ENCODE results near the gene AQP6. TPM values are rescaled to one million over a fixed set of nuclear protein-coding genes. Genes with fewer than 3 reads are reported as not detected.

The AQP6 gene
- total RNA-seq, 4 donors from 2014 or later = 1.9 TPM; not detected in 3

DNA sequence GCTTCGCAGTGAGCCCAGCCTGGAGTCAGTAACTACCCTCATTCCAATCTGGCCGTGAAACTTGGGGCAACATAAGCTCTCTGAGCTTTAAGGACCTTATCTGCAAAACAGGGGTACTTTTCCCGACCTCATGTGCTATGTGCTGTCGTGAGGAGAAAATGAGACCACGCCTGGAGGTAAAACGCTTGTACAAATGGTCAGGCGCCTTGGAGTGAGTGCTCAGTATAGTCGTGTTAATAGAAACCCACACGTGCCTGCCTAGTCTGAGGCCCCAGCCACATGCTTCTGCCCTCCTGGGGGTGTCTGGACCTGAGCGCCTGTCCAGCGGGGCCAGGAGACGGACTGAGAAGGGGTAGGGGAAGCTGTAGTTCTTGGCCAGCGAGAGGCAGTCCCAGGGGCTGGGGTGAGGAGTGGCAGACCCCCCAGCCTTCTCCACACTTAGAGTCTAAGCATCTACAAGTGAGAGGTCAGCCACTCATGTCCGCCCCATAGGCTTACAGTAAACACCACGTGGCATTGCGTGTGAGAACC lies 6.2 kb upstream of the AQP6 start:
- no peak for TF ChIP-seq CTCF (IDR thresholded peaks at IDR 0.05; ENCODE audit: low read depth)

GRCh38 chr12:49967042-49967776 lies 5.5 kb upstream of the AQP6 start:
- no peak for TF ChIP-seq CTCF (IDR thresholded peaks at IDR 0.05; ENCODE audit: low read depth)

DNA sequence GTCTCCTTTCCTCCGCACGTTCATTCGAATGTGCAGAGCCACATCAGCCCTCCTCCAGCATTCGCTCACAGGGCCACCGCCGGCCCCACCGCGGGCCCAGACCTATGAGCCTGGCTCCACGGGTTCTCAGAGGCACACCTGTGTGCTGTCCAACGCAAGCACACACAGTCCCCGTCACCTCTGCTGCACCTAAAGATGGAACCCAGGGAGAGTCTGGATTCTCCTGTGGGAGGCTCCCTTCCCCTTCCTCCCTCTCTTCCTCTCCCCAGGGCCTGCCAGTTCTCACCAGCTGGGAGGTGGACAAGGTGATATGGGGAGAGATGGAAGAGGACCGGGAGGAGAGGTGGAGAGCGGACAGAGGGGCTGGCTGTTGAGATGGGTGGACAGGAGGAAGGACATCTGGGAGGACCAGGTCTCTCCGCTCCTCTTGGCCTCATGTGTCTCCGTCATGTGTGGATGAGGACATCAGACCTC lies 4.9 kb upstream of the AQP6 start:
- no peak for TF ChIP-seq CTCF (IDR thresholded peaks at IDR 0.05; ENCODE audit: low read depth)

DNA sequence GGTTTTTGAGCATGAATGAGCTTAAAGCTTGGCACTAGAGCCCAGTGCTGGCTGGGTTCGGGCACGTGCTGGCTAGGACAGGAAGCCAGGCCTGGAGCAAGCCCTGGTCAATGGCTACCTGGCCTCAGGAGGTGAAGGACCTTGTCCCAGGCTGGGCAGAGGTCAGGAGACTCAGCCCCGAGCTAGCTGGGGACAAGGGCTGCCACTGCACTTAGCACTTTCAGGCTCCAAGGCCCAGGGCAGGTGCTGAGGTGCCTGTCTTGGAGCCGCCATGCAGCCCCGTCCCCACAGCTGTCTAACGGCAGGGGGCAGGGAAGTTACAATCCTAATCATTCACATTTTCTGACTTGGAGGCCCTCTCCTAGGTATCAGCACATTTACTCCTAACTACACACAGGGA lies 4.3 kb upstream of the AQP6 start:
- TF ChIP-seq CTCF (IDR thresholded peaks at IDR 0.05; ENCODE audit: low read depth) = no peak

- no peak for TF ChIP-seq CTCF (IDR thresholded peaks at IDR 0.05; ENCODE audit: low read depth)
These were observed 3.7 kb upstream of the AQP6 start for GRCh38 chr12:49969027-49969426.

GRCh38 chr12:49969651-49970429 lies 2.9 kb upstream of the AQP6 start:
- TF ChIP-seq CTCF (IDR thresholded peaks at IDR 0.05; ENCODE audit: low read depth) = no peak

GRCh38 chr12:49970658-49971057 lies 2.1 kb upstream of the AQP6 start:
- TF ChIP-seq CTCF (IDR thresholded peaks at IDR 0.05; ENCODE audit: low read depth) = no peak
